ENCODE results near the gene PRDM11.

PRDM11 gene

GRCh38 chr11:45250035-45250718, 103.7 kb downstream of the PRDM11 start:
- H3K4me3 ChIP-seq (ENCODE audit: low read depth, low read length): no peak overlapping the region
- TF ChIP-seq CTCF (conservative IDR thresholded peaks at IDR 0.05; ENCODE audit: low read depth, low read length): no peak
- peak; percentile 9 for DNase-seq (ENCODE audit: low read depth)

DNA sequence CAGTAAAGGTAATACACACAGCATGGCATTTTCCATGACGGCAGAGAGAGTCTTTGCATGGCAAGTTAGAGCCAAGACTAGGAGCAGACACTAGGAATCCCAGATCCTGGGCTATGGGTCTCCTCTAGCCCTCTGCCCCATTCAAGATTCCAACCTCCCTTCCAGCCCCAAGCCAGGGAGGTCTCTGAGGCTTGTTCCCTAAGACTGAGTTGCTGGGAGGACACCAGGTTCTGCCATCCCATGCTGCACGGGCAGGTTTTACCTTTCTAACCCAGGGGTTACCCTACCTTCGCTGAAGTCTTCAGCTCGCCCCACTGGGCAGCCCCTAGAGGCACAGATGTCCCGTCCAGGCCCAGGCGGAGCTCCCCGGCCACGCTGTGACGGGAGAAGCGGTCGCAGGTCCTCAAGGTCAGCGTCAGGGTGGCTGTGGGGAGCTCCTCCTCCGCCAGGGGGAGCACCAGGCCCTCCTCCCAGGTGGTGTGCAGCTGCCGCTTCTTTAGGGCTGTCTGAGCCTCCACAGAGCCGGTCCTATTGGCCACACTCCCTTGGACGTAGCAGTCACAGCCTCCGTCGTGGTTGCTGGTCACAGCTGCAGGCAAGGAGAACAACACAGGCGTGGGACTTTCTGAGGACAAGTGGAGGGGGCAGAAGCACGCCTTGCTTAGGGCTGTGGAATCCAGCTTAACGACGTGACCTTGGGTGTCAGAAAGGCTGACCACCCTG, 105.9 kb downstream of the PRDM11 start:
- no peak for DNase-seq (ENCODE audit: low read depth)
- peak; percentile 57 for TF ChIP-seq CTCF (conservative IDR thresholded peaks at IDR 0.05; ENCODE audit: low read depth, low read length)
- H3K4me3 ChIP-seq (ENCODE audit: low read depth, low read length): no peak overlapping the region

DNA sequence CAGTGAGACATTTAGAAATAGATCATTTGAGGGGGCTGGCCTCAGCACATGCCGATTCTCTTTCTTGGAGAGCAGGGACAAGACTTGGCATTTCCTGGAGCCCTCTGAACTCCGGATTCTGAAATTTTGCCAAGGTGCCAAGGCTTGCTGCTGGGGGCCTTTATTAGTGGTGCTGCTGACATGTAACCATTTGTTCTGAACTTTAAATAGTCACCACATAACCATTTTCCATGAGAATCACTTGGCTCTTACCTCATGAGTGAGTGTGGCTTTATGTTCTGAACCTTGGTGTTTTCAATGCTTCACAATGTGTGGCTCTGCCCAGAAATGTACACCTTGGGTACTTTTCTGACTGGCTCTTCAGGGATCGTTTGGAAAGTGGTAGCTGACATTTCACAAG, 106.4 kb downstream of the PRDM11 start:
- no peak for DNase-seq (ENCODE audit: low read depth)
- H3K4me3 ChIP-seq (ENCODE audit: low read depth, low read length): no peak overlapping the region
- no peak for TF ChIP-seq CTCF (conservative IDR thresholded peaks at IDR 0.05; ENCODE audit: low read depth, low read length)

DNA sequence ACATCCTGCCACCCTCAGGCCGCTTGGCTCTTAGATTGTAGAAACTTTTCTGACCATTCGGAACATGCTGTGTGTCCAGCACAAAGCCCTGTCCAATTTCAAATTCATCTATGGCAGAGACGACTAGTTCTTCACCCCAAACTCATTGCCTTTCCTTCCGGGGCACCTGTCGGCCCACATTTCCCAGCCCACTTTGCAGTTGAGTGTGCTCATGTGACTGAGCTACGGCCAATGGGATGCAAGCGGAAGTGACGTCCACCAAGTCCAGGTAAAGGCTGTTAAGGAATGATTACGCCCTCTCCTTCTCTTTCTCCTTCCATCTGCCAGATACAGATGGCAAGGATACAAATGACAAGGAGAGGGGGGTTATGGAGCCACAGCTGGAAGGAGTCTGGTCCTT, 107.2 kb downstream of the PRDM11 start:
- no peak for TF ChIP-seq CTCF (conservative IDR thresholded peaks at IDR 0.05; ENCODE audit: low read depth, low read length)
- H3K4me3 ChIP-seq (ENCODE audit: low read depth, low read length): no peak overlapping the region
- no peak for DNase-seq (ENCODE audit: low read depth)

- DNase-seq (ENCODE audit: low read depth): no peak
- TF ChIP-seq CTCF (conservative IDR thresholded peaks at IDR 0.05; ENCODE audit: low read depth, low read length): no peak
- no peak overlapping the region for H3K4me3 ChIP-seq (ENCODE audit: low read depth, low read length)
These were observed 107.6 kb downstream of the PRDM11 start for GRCh38 chr11:45254070-45254469.

DNA sequence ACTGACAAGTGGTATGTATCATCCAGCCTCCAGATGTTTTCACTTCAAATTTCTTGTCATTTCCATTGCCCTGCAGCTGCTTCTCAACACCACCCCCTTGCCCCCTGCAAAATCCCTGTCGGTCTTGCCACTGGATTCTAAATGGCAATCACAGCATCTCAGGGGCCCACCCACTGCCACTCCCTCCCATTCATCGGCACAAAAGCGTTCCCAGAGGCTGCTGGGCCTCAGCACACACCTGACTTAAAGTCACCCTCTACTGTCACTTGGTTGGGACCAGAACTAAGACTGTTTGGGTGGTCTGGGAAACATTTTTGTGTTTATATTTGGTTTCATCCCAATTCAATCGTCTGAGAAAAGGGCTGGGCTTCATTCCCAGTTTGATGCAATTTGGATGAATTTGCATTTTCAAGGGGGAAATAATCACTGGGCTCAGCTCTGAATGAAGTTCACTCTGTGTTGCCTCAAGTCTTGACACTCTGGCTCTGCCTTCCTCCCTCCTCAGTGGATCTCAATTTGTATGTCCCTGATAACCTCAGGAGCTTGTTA, 112.6 kb downstream of the PRDM11 start:
- H3K4me3 ChIP-seq (ENCODE audit: low read depth, low read length): no peak overlapping the region
- no peak for DNase-seq (ENCODE audit: low read depth)
- TF ChIP-seq CTCF (conservative IDR thresholded peaks at IDR 0.05; ENCODE audit: low read depth, low read length): no peak
